Astrocyte of the spinal cord (primary cell): ENCODE results near the gene CARMIL3.

Experiments
- DNase-seq: peaks from one replicate; pipeline ENCODE4 v3.0.0; 2011; ENCODE audit warnings: low read depth, low spot score
- H3K4me3 ChIP-seq: 2 replicates; pipeline ENCODE4 v1.5.1; 2011; ENCODE audit warnings: low read depth, mild to moderate bottlenecking, low read length, moderate library complexity
- in situ Hi-C: cut with HindIII; loops from 2 replicates; pipeline ENCODE4 v1.10.0; 2017; ENCODE audit warnings: low sequenced_read_pairs
- TF ChIP-seq, protein P1 (sequence below): IDR thresholded peaks from 2 replicates; pipeline ENCODE4 v1.5.1; 2012; ENCODE audit warnings: low read depth, mild to moderate bottlenecking, low read length, inconsistent platforms

The CARMIL3 gene

DNA sequence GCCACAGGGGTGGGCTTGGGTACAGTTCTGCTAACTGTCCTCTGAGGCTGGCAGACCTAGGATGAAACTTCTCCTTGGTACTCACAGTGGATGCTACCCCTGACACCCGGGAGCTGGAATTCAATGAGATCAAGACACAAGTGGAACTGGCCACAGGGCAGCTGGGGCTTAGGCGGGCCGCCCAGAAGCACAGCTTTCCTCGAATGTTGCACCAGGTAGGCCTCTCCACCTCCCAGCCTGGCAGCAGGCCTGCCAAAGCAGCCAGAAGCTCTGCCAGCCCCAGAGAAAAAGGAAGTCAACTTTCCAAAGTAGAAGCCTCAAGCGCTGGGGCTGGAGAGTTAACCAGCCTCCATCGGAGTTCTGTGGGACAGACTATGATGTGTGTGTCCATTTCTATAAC, 65.4 kb downstream of the CARMIL3 start:
- TF ChIP-seq, protein P1, sequence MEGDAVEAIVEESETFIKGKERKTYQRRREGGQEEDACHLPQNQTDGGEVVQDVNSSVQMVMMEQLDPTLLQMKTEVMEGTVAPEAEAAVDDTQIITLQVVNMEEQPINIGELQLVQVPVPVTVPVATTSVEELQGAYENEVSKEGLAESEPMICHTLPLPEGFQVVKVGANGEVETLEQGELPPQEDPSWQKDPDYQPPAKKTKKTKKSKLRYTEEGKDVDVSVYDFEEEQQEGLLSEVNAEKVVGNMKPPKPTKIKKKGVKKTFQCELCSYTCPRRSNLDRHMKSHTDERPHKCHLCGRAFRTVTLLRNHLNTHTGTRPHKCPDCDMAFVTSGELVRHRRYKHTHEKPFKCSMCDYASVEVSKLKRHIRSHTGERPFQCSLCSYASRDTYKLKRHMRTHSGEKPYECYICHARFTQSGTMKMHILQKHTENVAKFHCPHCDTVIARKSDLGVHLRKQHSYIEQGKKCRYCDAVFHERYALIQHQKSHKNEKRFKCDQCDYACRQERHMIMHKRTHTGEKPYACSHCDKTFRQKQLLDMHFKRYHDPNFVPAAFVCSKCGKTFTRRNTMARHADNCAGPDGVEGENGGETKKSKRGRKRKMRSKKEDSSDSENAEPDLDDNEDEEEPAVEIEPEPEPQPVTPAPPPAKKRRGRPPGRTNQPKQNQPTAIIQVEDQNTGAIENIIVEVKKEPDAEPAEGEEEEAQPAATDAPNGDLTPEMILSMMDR, result no peak
- no peak for DNase-seq
- H3K4me3 ChIP-seq, result no peak overlapping the region
- in situ Hi-C loops, result no loop called here
